Ishikawa (cell line): ENCODE measurements around the gene TRPM3.

Experiments
- CEBPB ChIP-seq: IDR thresholded peaks from 2 replicates; pipeline ENCODE4 v1.6.1; 2012
- CREB1 ChIP-seq: IDR thresholded peaks from 2 replicates; pipeline ENCODE4 v1.6.1; 2012; ENCODE audit warnings: low read depth
- EGR1 ChIP-seq: IDR thresholded peaks from 2 replicates; pipeline ENCODE4 v1.6.1; 2012
- EP300 ChIP-seq: IDR thresholded peaks from 2 replicates; pipeline ENCODE4 v1.6.1; 2012; ENCODE audit warnings: borderline replicate concordance
- FOXM1 ChIP-seq: IDR thresholded peaks from 2 replicates; pipeline ENCODE4 v1.6.1; 2012; ENCODE audit warnings: low read depth, borderline replicate concordance
- MAX ChIP-seq: IDR thresholded peaks from 2 replicates; pipeline ENCODE4 v1.6.1; 2012
- NFIC ChIP-seq: IDR thresholded peaks from 2 replicates; pipeline ENCODE4 v1.6.1; 2012
- RAD21 ChIP-seq: IDR thresholded peaks from 2 replicates; pipeline ENCODE4 v1.6.1; 2012; ENCODE audit warnings: low read depth
- REST ChIP-seq: IDR thresholded peaks from 2 replicates; pipeline ENCODE4 v1.6.1; 2012; ENCODE audit warnings: low read depth, mild to moderate bottlenecking
- TAF1 ChIP-seq: IDR thresholded peaks from 2 replicates; pipeline ENCODE4 v1.6.1; 2012; ENCODE audit warnings: low read depth, mild to moderate bottlenecking
- TCF12 ChIP-seq: IDR thresholded peaks from 2 replicates; pipeline ENCODE4 v1.6.1; 2012; ENCODE audit warnings: low read depth
- TEAD4 ChIP-seq: IDR thresholded peaks from 2 replicates; pipeline ENCODE4 v1.6.1; 2012
- USF1 ChIP-seq: IDR thresholded peaks from 2 replicates; pipeline ENCODE4 v1.6.1; 2012
- YY1 ChIP-seq: IDR thresholded peaks from 2 replicates; pipeline ENCODE4 v1.6.1; 2012; ENCODE audit warnings: low read depth
- ZBTB7A ChIP-seq: IDR thresholded peaks from 2 replicates; pipeline ENCODE4 v1.6.1; 2012; ENCODE audit warnings: low read depth

TRPM3 gene

GRCh38 chr9:70859694-70860093 is 261.7 kb downstream of the TRPM3 start:
- TF ChIP-seq CREB1 (no peak), TEAD4 (no peak), NFIC (no peak), MAX (no peak), EGR1 (no peak), TCF12 (no peak), TAF1 (no peak), FOXM1 (no peak), YY1 (no peak), RAD21 (no peak), ZBTB7A (no peak), EP300 (no peak), CEBPB (no peak), USF1 (no peak), REST (no peak)

GRCh38 chr9:70856411-70856810 is 265.0 kb downstream of the TRPM3 start:
- TF ChIP-seq CREB1 (no peak), TAF1 (no peak), TCF12 (no peak)

GRCh38 chr9:70852711-70853240 is 268.6 kb downstream of the TRPM3 start:
- TF ChIP-seq NFIC (no peak), TEAD4 (no peak), USF1 (no peak), REST (no peak), MAX (no peak), EGR1 (no peak), TAF1 (no peak)

GRCh38 chr9:70840266-70840665 is 281.2 kb downstream of the TRPM3 start:
- no peak for TF ChIP-seq FOXM1
- TF ChIP-seq ZBTB7A = no peak

- no peak for TF ChIP-seq CEBPB
- TF ChIP-seq EP300 = no peak
- no peak for TF ChIP-seq REST
- no peak for TF ChIP-seq EGR1
- no peak for TF ChIP-seq YY1
- TF ChIP-seq CREB1 = no peak
- no peak for TF ChIP-seq RAD21
- no peak for TF ChIP-seq FOXM1
Observed at GRCh38 chr9:70835323-70835722, 286.1 kb downstream of the TRPM3 start.

- no peak for TF ChIP-seq CREB1
- no peak for TF ChIP-seq CEBPB
- no peak for TF ChIP-seq USF1
Observed at GRCh38 chr9:70832492-70832891, 288.9 kb downstream of the TRPM3 start.
